Cardiac fibroblast (primary cell): Measurements from ENCODE around the gene IGLL5.

Experiments
- DNase-seq, 2 donors: peaks; one replicate each; pipeline versions ENCODE4 v3.0.0 to v3.0.0-alpha.2; 2010; ENCODE audit warnings: low read depth in 2 of 2
- H3K4me3 ChIP-seq, 2 donors: replicated peaks in 1 of 2; 1 replicate in 1 of 2; 2 replicates in 1 of 2; pipeline ENCODE4 v1.5.1; 2011; ENCODE audit warnings: low read depth in 2 of 2, low read length in 2 of 2, mild to moderate bottlenecking in 2 of 2, moderate library complexity in 1 of 2
- TF ChIP-seq, protein P1 (sequence below): IDR thresholded peaks from one replicate; pipeline ENCODE4 v1.5.1; 2011; ENCODE audit warnings: low read depth, mild to moderate bottlenecking, low read length, inconsistent platforms

IGLL5 gene

DNA sequence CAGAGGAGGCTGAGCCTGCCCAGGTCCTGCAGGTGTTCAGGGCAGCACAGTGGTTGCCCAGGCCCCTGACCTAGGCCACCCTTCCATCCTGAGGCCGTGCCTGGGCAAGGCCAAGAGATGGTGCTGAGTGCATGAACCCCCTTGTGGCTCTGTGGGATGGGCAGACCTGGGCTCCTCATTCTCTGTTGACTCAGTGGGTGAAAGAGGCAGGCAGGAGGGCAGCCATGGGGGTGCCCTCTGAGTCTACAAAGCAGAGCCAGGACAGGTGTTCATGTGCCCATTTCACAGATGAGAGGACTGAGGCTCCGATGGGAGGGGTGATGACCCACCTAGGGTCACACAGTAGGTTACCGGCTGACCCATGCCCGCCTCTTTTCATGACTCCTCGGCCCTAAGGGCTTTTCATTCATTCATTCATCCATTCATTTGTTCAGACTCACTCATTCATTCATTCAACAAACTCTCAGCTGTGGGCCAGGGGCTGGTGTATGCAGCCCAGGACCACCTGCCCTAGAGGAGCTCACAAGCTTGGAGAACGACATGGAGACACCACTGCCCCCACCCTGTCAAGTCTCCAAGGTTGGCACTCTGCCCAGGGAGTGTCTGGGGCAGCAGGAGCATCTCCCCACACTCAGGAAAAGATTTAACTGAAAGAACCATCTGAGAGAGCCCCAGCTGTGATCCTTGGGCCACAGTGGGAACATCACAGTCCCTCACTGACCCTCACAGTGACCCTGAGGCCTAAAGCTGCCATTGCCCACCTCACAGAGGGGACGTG is 40.5 kb downstream of the IGLL5 start:
- TF ChIP-seq, protein P1, sequence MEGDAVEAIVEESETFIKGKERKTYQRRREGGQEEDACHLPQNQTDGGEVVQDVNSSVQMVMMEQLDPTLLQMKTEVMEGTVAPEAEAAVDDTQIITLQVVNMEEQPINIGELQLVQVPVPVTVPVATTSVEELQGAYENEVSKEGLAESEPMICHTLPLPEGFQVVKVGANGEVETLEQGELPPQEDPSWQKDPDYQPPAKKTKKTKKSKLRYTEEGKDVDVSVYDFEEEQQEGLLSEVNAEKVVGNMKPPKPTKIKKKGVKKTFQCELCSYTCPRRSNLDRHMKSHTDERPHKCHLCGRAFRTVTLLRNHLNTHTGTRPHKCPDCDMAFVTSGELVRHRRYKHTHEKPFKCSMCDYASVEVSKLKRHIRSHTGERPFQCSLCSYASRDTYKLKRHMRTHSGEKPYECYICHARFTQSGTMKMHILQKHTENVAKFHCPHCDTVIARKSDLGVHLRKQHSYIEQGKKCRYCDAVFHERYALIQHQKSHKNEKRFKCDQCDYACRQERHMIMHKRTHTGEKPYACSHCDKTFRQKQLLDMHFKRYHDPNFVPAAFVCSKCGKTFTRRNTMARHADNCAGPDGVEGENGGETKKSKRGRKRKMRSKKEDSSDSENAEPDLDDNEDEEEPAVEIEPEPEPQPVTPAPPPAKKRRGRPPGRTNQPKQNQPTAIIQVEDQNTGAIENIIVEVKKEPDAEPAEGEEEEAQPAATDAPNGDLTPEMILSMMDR, result no peak
- no peak for DNase-seq
- no peak overlapping the region for H3K4me3 ChIP-seq

DNA sequence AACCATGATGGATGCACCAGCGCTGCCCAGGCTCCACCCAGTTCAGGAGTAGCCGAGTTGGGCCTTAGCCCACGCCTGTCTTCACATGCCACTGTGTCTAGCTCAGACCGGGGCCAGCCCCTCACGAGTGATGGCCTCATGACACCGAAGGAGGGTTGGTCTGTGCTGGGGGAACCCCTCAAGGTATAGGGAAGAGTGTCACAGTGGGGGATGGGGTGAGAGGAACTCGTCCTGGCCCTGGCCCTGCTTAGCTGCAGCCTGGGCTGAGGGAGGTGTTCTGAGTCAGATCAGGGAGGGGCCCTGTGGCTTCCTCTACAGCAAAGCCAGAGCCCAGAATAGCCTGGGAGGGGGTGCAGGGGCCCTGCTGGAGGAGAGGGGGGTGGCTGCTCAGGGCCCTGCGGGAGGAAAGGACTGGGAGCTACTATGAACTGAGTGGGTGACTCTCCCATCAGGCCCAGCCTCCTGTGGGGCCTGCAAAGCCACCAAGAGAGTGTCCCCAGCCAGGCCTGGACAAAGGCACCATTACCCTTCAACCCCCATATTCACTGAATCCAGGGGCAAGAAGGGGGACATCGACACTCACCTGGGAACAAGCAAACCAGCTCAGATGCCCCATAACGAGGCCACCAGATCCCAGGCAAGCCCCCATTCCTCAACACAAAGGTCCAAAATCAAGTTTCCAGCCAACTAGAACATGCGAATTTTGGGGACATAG is 41.2 kb downstream of the IGLL5 start:
- no peak overlapping the region for H3K4me3 ChIP-seq
- DNase-seq, result peak; percentile 16 to 35
- TF ChIP-seq, protein P1, result no peak

DNA sequence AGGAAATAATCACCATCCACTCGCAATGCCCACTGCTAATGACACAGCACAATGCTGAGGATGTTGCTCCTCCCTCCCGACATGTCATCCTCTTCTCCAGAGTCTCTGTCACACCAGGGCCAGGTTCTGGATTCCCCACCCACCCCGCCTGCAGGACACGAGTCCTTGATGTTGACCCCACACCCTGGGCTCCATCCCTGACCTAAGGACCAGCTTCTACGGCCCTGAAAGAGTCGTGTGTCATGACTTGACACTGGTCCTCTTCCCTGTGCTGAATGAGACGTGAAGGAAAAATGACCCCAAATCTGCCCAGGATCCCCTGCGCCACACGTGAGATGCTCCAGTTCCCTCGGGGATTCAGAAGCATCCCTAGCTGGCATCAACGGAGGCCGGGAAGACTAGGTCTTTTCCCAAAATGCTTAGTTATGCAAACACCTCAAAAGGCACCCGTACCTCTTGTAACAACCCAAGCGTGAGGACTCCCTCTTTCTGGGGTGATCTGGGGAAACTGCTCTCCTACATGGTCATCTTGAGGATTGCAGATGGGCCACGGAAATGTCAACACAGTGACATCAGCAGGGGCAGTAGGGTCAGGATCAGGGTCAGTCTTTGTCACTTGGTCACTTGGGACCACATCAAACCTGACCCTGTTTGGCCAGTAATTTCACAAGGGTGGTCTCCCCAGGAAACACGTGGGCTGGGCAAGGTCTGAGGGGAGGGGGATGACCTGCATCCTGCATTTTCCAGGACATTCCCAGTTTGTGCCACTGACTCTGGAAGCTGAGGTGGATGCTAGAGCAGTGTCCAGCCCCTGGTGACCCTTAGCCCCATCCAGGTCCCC is 42.0 kb downstream of the IGLL5 start:
- TF ChIP-seq, protein P1, result no peak
- H3K4me3 ChIP-seq, result no peak overlapping the region
- no peak for DNase-seq

DNA sequence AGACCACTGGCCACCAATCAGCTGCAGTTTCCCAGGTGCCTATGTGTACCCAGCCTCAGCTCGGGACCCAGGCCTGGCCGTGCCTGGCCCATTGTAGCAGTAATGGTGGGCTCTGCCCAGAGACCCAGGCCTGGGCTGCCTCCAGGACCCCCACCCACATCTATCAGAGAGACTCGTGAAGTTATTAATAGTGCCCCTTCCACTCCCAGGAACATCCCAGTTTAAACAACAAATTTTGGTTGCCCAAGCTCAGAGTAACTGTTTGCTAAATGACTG is 42.5 kb downstream of the IGLL5 start:
- TF ChIP-seq, protein P1, result no peak
- no peak for DNase-seq
- H3K4me3 ChIP-seq, result no peak overlapping the region

DNA sequence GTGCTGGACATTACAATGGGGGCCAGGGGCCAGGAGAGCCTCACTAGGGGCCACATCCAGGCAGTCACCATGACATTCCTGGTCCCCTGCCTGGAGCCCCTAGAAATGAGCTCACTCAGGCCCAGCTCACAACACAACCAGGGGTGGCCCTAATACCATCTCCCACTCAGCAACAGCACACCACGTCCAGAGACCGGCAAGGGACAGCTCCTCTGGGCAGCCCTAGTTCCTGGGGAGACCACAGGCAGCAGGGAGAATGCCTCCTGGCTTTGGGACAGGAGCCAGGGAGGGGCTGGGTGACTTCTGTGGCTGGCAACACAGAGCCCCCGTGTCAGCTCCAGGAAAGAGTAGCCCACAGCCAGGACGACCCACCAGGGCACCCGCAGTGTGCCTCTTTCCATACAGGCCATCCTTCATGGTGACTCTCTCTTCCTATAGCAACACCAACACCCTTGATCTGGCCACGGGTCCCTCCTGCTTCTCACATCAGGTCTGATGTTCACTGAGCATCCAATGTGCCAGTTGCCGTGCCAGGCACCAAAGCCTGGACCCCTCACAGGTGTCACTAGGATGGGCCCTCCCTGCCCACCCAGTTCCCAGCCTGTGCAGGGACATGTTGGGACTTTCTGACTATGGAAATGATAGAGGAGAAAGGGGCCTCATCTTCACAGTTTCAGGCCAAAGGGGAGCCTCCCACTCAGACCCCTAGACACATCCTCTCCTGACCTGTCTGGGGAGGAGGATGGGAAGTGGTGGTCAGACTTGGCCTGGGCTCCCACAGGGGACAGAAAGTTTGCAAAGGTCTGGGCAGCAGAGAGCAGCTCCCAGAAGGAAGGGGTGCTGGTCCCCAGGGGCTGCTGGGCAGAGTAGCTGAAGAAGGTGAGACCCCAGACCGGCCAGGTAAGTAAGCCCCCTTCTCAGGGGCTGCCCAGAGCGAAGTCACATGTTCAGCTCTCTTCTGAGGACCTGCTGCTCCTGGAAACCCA is 43.2 kb downstream of the IGLL5 start:
- TF ChIP-seq, protein P1, result no peak
- no peak for DNase-seq
- H3K4me3 ChIP-seq, result no peak overlapping the region
